NT2/D1 (cell line): ENCODE results near the gene CRACR2B.

ENCODE experiments used
- YY1 ChIP-seq: IDR thresholded peaks from 2 replicates; pipeline ENCODE4 v1.6.1; 2011; ENCODE audit not compliant: insufficient read length, insufficient read depth
- ZNF274 ChIP-seq: IDR thresholded peaks from 2 replicates; pipeline ENCODE4 v1.6.1; 2011; ENCODE audit warnings: mild to moderate bottlenecking, low read depth, low read length

DNA sequence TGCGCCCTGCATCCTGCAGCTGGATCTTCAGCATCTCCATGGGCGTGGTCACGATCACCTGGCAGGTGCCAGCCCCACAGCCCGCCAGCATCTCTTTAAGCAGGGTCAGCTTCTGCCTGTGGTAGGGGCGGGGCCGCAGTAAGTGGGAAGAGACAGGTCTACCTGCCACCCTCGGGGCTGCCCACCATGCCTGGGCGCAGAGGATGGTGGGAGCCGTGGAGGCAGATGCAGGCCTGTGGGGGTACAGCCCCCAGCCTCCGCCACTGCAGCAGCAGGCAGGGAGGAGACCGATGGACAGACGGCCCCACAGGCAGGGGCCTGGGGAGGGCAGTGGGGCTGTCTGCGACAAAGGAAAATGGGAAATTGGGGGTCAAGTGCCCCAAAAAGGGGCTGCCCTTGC is 34.8 kb upstream of the CRACR2B start:
- TF ChIP-seq YY1 (no peak), ZNF274 (no peak)
